HepG2 (cell line): ENCODE results near the gene PHKA2. TPM values are rescaled to one million over a fixed set of nuclear protein-coding genes. Genes with fewer than 3 reads are reported as not detected.

Experiments used
- ATAC-seq: fragments of 200-7000 bp; cut with Tn5 transposase; 3 replicates; pipeline ENCODE4 v1.9.1; 2020; ENCODE audit warnings: mild to moderate bottlenecking, moderate library complexity
- BruUV-seq: library from RNA; stranded (reverse); fragments of 400-500 nt; replicated peaks from 2 replicates; lab custom pipeline; 2021; lab: Mats Ljungman, UMichigan
- CTCF ChIA-PET: fragments of 300-600 bp; formaldehyde crosslinking; extraction: SDS; loops from one replicate; lab custom pipeline; 2021; ENCODE audit warnings: low total read pairs, inconsistent platforms, low intra/inter-chr PET ratio; lab: Yijun Ruan, JAX
- POLR2A ChIA-PET: fragments of 350-600 bp; sonication (Branson Sonifier 250); formaldehyde crosslinking; loops from one replicate; lab custom pipeline; 2020; ENCODE audit warnings: antibody characterized with exemption, inconsistent platforms; lab: Yijun Ruan, JAX
- DNase-seq: peaks from one replicate; pipeline ENCODE4 v3.0.0-alpha.2; 2015; ENCODE audit warnings: low spot score
- FAIRE-seq: peaks from 3 replicates; lab custom pipeline; 2011; peaks lifted over from hg19 to GRCh38; lab: Jason Lieb, UNC
- H2AFZ ChIP-seq: one replicate; pipeline ENCODE4 v1.6.1; 2011; ENCODE audit warnings: low read length, inconsistent platforms
- H3K27ac ChIP-seq: fragments of 300-600 bp; 3 replicates; pipeline ENCODE4 v1.8.0; 2011; ENCODE audit warnings: mixed run types, mild to moderate bottlenecking, mixed read lengths, low read length, inconsistent platforms; ENCODE audit not compliant: insufficient read depth; ENCODE audit errors: extremely low read length
- H3K27me3 ChIP-seq, 2 experiments: fragments of 200-600 bp in 1 of 2; 2 replicates in 1 of 2; 3 replicates in 1 of 2; pipeline versions ENCODE4 v1.6.0 to v1.8.0; 2011; ENCODE audit warnings: low read length in 2 of 2, mild to moderate bottlenecking in 2 of 2, moderate library complexity in 2 of 2, inconsistent platforms in 1 of 2; ENCODE audit not compliant: insufficient read depth in 2 of 2, control insufficient read depth in 1 of 2
- H3K36me3 ChIP-seq, 2 experiments: fragments of 200-600 bp in 1 of 2; replicated peaks in 1 of 2; 2 replicates in 1 of 2; 3 replicates in 1 of 2; pipeline versions ENCODE4 v1.5.1 to v1.8.0; 2011; ENCODE audit warnings: low read length in 2 of 2, inconsistent platforms in 1 of 2; ENCODE audit not compliant: insufficient read depth in 2 of 2, control insufficient read depth in 1 of 2
- H3K4me1 ChIP-seq: 2 replicates; pipeline ENCODE4 v1.5.1; 2012; ENCODE audit warnings: low read length, inconsistent platforms; ENCODE audit not compliant: insufficient read depth
- H3K4me2 ChIP-seq: 2 replicates; pipeline ENCODE4 v1.6.0; 2011; ENCODE audit warnings: low read depth, low read length, inconsistent platforms
- H3K4me3 ChIP-seq, 3 experiments: fragments of 200-600 bp in 1 of 3; sonication (generic), shearing (Covaris generic) in 1 of 3; replicated peaks in 1 of 3; 2 replicates each; pipeline ENCODE4 v1.5.1; 2011 to 2016; ENCODE audit warnings: low read length in 3 of 3, inconsistent platforms in 2 of 3, low read depth in 2 of 3, mild to moderate bottlenecking in 2 of 3, control low read depth in 1 of 3, mixed read lengths in 1 of 3; ENCODE audit not compliant: insufficient read depth in 1 of 3
- H3K79me2 ChIP-seq: one replicate; pipeline ENCODE4 v1.6.1; 2011; ENCODE audit warnings: low read length, inconsistent platforms; ENCODE audit not compliant: insufficient read depth
- H3K9ac ChIP-seq: 2 replicates; pipeline ENCODE4 v1.6.0; 2011; ENCODE audit warnings: mild to moderate bottlenecking, low read depth, low read length, inconsistent platforms; ENCODE audit not compliant: insufficient read depth
- H3K9me3 ChIP-seq: 2 replicates; pipeline ENCODE4 v1.5.1; 2012; ENCODE audit warnings: mild to moderate bottlenecking, low read length
- H4K20me1 ChIP-seq: 2 replicates; pipeline ENCODE4 v1.6.0; 2011; ENCODE audit warnings: inconsistent platforms, mild to moderate bottlenecking, low read length, moderate library complexity; ENCODE audit not compliant: insufficient read depth
- ATF2 ChIP-seq: sonication (generic); formaldehyde crosslinking; IDR thresholded peaks from 2 replicates; pipeline ENCODE4 v1.4.0; 2020; ENCODE audit warnings: missing genetic modification reagents
- CREBL2 ChIP-seq: sonication (generic); formaldehyde crosslinking; IDR thresholded peaks from 2 replicates; pipeline ENCODE4 v1.8.1; 2023; ENCODE audit warnings: missing genetic modification reagents, mild to moderate bottlenecking, borderline replicate concordance
- EZH2 ChIP-seq: conservative IDR thresholded peaks from 2 replicates; pipeline ENCODE4 v1.6.1; 2012; ENCODE audit warnings: mild to moderate bottlenecking, low read depth, low read length, moderate library complexity
- NFAT5 ChIP-seq: sonication (generic); formaldehyde crosslinking; IDR thresholded peaks from 2 replicates; pipeline ENCODE4 v1.4.0; 2020; ENCODE audit warnings: missing genetic modification reagents
- POGK ChIP-seq: sonication (generic); formaldehyde crosslinking; conservative IDR thresholded peaks from 2 replicates; pipeline ENCODE4 v1.8.0; 2022; ENCODE audit warnings: mild to moderate bottlenecking, moderate library complexity, missing genetic modification reagents
- SMYD3 ChIP-seq: sonication (generic); formaldehyde crosslinking; IDR thresholded peaks from 2 replicates; pipeline ENCODE4 v1.8.1; 2023; ENCODE audit warnings: mild to moderate bottlenecking, missing genetic modification reagents
- ZNF121 ChIP-seq: sonication (generic); formaldehyde crosslinking; IDR thresholded peaks from 2 replicates; pipeline ENCODE4 v1.5.0; 2020; ENCODE audit warnings: mild to moderate bottlenecking, missing genetic modification reagents
- ZNF124 ChIP-seq: sonication (generic); formaldehyde crosslinking; IDR thresholded peaks from 2 replicates; pipeline ENCODE4 v1.4.0; 2020; ENCODE audit warnings: missing genetic modification reagents
- ZNF572 ChIP-seq: sonication (generic); formaldehyde crosslinking; IDR thresholded peaks from 2 replicates; pipeline ENCODE4 v1.5.1; 2020; ENCODE audit warnings: mild to moderate bottlenecking, missing genetic modification reagents
- ZNF747 ChIP-seq: sonication (generic); formaldehyde crosslinking; IDR thresholded peaks from 2 replicates; pipeline ENCODE4 v1.8.1; 2023; ENCODE audit warnings: missing genetic modification reagents, mild to moderate bottlenecking, borderline replicate concordance
- WGBS: methylation state at CpG from one replicate; pipeline ENCODE4 v1.1.6; 2017; ENCODE audit warnings: low lambda C conversion rate; 5-methylcytosine and 5-hydroxymethylcytosine counted together
- in situ Hi-C: cut with HindIII; loops from 2 replicates; pipeline ENCODE4 v1.10.0; 2017; ENCODE audit warnings: low pct_unique_long_range_greater_than_20kb; ENCODE audit not compliant: extremely low pct_ligation_motif_present
- intact Hi-C: fragments of 100-400 bp; cut with micrococcal nuclease; formaldehyde crosslinking; loops from one replicate; pipeline ENCODE4 v1.10.0; 2022; ENCODE audit not compliant: unreplicated experiment
- polyA plus RNA-seq, 8 experiments: library from polyadenylated mRNA; depleted of rRNA in 3 of 8; stranded (reverse) in 7 of 8; unstranded in 1 of 8; fragments of >200 nt; fragmentation: Illumina TruSeq in 4 of 8; extraction: Trizol in 4 of 8; gene quantifications; 2 replicates each; pipeline versions ENCODE4 v1.2.1 to v1.2.3, GENCODE V29; 2011 to 2016; ENCODE audit warnings: low read depth in 4 of 8, missing spikeins in 1 of 8, mixed read lengths in 1 of 8; ENCODE audit not compliant: insufficient read depth in 1 of 8
- total RNA-seq, 5 experiments: library from RNA; depleted of rRNA; stranded (reverse); fragments of >200 nt; fragmentation: Illumina TruSeq; extraction: Trizol; gene quantifications; 2 replicates each; pipeline ENCODE4 v1.2.3, GENCODE V29; 2016; ENCODE audit warnings: low read depth in 1 of 5

The PHKA2 gene
- total and polyA plus RNA-seq, 2 of the 13 experiments (the other 11 are each of a cell fraction or from before 2014, with no cell fraction given): 20.5 to 273 TPM

GRCh38 chrX:18898091-18898490, 85.8 kb downstream of the PHKA2 start:
- Histone ChIP-seq H3K36me3 (peaks cover 8 to 30% of the 10 kb centered on the region in 2 experiments), H2AFZ (no peak overlapping the region), H3K9me3 (no peaks in the 10 kb centered on the region), H3K4me2 (no peak overlapping the region), H4K20me1 (no peaks in the 10 kb centered on the region), H3K4me1 (no peaks in the 10 kb centered on the region), H3K79me2 (no peaks in the 10 kb centered on the region), H3K9ac (no peak overlapping the region), H3K27me3 (no peaks in the 10 kb centered on the region), H3K27ac (no peak overlapping the region), H3K4me3 (no peak overlapping the region)
- ATAC-seq: no peak
- FAIRE-seq: no peak
- in situ Hi-C loops: loop anchor here (25.0 kb wide), 1 partner anchor 286 kb away; no protein-coding TSS in a partner anchor
- intact Hi-C loops: no loop called here
- no peak for DNase-seq
- 100% methylated on average over 1 of the region's 11 CpGs for WGBS
- ChIA-PET POLR2A (no interaction called here), CTCF (no interaction called here)
- no TSS peak for BruUV-seq
- TF ChIP-seq EZH2 (no peak), ATF2 (CRISPR knock-in tag) (no peak), ZNF121 (CRISPR knock-in tag) (no peak), ZNF124 (no peak), CREBL2 (CRISPR knock-in tag) (no peak), SMYD3 (CRISPR knock-in tag) (no peak)

- Histone ChIP-seq H3K27me3 (no peaks in the 10 kb centered on the region), H3K27ac (no peak overlapping the region), H2AFZ (no peak overlapping the region), H3K9ac (no peak overlapping the region), H3K4me1 (no peaks in the 10 kb centered on the region), H4K20me1 (no peaks in the 10 kb centered on the region), H3K4me2 (no peak overlapping the region), H3K79me2 (no peaks in the 10 kb centered on the region), H3K9me3 (no peaks in the 10 kb centered on the region), H3K4me3 (no peak overlapping the region), H3K36me3 (peaks cover 8 to 30% of the 10 kb centered on the region in 2 experiments)
- BruUV-seq: no TSS peak
- WGBS: 100% methylated on average over 1 of the region's 15 CpGs
- ChIA-PET POLR2A (no interaction called here), CTCF (no interaction called here)
- in situ Hi-C loops: loop anchor here (25.0 kb wide), 1 partner anchor 285 kb away; no protein-coding TSS in a partner anchor
- DNase-seq (no peak), FAIRE-seq (no peak), ATAC-seq (no peak)
- intact Hi-C loops: no loop called here
- TF ChIP-seq POGK (CRISPR knock-in tag) (no peak), ZNF747 (CRISPR knock-in tag) (no peak), ZNF572 (CRISPR knock-in tag) (no peak), NFAT5 (CRISPR knock-in tag) (no peak)
These were observed 86.3 kb downstream of the PHKA2 start for GRCh38 chrX:18897611-18898010.
